ENCODE results near the gene NPIPB8.

Gene NPIPB8

DNA sequence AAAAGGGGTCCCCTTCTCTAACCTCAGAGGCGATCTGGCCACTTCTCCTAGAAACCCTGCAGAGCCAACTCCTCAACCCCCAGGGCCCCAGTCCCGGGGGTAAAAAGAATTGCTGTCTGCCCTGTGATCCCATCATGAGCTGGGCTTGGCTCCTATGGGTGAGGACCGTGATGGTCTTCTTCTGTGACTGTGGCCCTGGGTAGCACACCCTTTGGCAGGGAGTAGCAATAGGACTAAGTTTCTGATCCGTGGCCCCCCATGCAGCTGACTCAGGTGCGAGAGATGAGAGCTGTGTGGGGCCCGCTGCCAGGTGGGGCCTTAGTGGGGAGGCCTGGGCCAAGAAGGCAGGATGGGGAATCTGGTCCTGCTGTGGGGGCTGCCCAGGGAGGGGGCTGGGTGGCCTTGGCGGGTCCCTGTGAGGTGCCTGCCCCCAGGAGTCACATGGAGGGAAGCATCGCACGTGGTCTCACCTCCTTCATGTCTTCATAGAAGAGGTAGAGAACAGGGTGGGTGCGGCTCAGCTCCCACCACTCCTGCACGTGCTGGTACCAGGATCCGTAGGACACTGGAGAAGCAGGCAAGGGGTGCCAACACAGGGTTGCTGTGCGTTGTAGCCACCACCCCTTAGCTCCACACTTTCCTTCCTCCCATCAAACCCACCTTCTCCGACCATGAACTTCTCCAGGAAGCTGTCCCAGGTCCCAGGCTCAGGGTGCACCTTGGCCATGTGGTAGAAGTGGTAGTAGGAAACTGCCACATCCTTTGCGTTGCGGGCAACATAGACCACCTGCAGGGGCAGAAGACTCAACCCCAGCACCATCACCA, 31.4 kb upstream of the NPIPB8 start:
- TF ChIP-seq, protein P1, sequence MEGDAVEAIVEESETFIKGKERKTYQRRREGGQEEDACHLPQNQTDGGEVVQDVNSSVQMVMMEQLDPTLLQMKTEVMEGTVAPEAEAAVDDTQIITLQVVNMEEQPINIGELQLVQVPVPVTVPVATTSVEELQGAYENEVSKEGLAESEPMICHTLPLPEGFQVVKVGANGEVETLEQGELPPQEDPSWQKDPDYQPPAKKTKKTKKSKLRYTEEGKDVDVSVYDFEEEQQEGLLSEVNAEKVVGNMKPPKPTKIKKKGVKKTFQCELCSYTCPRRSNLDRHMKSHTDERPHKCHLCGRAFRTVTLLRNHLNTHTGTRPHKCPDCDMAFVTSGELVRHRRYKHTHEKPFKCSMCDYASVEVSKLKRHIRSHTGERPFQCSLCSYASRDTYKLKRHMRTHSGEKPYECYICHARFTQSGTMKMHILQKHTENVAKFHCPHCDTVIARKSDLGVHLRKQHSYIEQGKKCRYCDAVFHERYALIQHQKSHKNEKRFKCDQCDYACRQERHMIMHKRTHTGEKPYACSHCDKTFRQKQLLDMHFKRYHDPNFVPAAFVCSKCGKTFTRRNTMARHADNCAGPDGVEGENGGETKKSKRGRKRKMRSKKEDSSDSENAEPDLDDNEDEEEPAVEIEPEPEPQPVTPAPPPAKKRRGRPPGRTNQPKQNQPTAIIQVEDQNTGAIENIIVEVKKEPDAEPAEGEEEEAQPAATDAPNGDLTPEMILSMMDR (IDR thresholded peaks at IDR 0.05): no peak

GRCh38 chr16:28607116-28607623, 30.7 kb upstream of the NPIPB8 start:
- TF ChIP-seq, protein P1 (IDR thresholded peaks at IDR 0.05): no peak

GRCh38 chr16:28609631-28610594, 28.0 kb upstream of the NPIPB8 start, which contains the start of gene SULT1A1:
TSS of gene SULT1A1 (minus strand) at chr16:28610044. CDS start at chr16:28608855, 1,189 bp downstream.
- TF ChIP-seq, protein P1 (IDR thresholded peaks at IDR 0.05): no peak

DNA sequence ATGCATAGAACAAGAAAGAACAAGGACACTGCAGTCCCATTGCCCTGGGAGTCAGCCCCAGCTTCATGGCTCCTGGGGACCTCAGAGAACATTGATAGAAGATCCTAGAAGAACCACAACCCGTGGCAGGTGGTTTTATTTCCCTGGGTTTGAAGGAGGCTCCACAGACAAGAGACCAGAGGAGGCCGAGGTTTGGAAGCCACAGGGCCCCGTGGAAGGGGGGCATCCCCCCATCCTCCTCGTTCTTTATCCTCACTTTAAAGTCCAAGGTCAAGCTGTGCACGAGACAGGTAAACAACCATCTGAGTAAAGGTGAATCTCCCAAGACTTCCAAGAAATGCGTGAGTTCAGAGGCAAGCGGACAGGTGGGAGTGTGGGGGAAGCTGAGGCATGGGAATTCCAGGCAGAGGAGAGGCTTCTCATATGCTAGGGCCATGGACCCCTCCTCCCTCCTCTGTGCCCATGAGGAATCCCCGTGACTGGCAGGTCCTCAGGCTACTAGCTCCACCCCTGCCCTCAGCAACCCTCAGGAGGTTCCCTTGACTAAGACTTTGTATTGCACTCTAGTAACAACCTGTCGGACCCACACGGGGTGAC, 27.2 kb upstream of the NPIPB8 start:
- TF ChIP-seq, protein P1 (IDR thresholded peaks at IDR 0.05): no peak

DNA sequence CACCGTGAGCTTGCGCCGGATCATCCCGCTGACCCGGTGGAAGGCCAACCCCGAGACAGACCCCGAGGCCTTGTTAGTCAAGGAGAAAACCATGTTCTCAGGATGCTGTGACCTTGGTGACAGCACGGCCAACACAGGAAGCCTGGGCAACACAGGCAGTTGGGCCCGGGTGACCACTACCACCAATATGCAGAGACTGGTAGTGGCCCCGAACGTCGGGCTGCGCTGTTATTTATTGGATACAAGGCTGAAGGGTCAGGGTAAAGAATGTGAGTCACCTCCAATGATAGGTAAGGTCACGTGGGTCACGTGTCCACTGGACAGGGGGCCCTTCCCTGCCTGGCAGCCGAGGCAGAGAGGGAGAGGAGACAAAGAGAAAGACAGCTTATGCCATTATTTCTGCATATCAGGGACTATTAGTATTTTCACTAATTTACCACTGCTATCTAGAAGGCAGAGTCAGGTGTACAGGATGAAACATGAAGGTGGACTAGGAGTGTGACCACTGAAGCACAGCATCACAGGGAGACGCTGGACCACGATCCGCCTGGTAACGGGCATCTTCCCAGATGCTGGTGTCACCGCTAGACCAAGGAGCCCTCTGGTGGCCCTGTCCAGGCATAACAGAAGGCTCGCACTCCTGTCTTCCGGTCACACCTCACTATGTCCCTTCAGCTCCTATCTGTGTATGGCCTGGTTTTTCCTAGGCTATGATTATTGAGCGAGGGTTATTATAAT, 22.2 kb upstream of the NPIPB8 start:
- TF ChIP-seq, protein P1 (IDR thresholded peaks at IDR 0.05): peak; percentile 60

DNA sequence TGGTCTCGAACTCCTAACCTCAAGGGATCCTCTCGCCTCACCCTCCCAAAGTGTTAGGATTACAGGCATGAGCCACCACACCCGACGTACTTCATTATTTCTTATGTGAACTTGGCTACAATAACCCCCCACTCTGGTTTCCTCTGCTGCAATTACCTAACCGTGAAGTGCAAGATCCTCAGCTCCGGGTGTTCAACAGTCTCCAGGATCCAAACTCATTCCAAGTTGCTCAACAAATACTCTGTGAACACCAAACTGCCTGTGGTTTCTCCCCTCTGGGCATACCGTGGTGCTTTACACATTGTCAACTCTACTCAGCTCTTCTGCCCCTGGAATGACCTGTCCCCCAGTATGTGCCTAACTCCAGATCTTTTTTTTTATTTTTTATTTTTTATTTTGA, 21.2 kb upstream of the NPIPB8 start:
- TF ChIP-seq, protein P1 (IDR thresholded peaks at IDR 0.05): no peak
